GM18498 (cell line): ENCODE results near the gene EHBP1L1.

Source experiments
- ATAC-seq: cut with Tn5 transposase; IDR thresholded peaks from one replicate; pipeline ENCODE4 v1.9.1; 2021; ENCODE audit warnings: mild to moderate bottlenecking, moderate library complexity; ENCODE audit not compliant: unreplicated experiment

EHBP1L1 gene

GRCh38 chr11:65575568-65576231, at the start of gene EHBP1L1:
TSS of gene EHBP1L1 (plus strand) at chr11:65576053. CDS start at chr11:65576303, 250 bp downstream.
- no peak for ATAC-seq

GRCh38 chr11:65526744-65527143, 49.1 kb upstream of the EHBP1L1 start:
- ATAC-seq, result no peak

- ATAC-seq, result no peak
Observed at GRCh38 chr11:65528819-65529350, 47.0 kb upstream of the EHBP1L1 start.

- ATAC-seq, result no peak
Observed at GRCh38 chr11:65529475-65530156, 46.2 kb upstream of the EHBP1L1 start.

GRCh38 chr11:65530157-65530496, 45.7 kb upstream of the EHBP1L1 start:
- ATAC-seq, result no peak

GRCh38 chr11:65532388-65533064, 43.3 kb upstream of the EHBP1L1 start:
- ATAC-seq, result no peak

GRCh38 chr11:65535102-65535501, 40.8 kb upstream of the EHBP1L1 start:
- no peak for ATAC-seq

GRCh38 chr11:65536412-65537295, 39.2 kb upstream of the EHBP1L1 start:
- no peak for ATAC-seq

GRCh38 chr11:65537296-65537597, 38.6 kb upstream of the EHBP1L1 start:
- ATAC-seq, result no peak

- no peak for ATAC-seq
Observed at GRCh38 chr11:65537620-65538231, 38.1 kb upstream of the EHBP1L1 start.

- ATAC-seq, result no peak
Observed at GRCh38 chr11:65538232-65538914, 37.5 kb upstream of the EHBP1L1 start.

GRCh38 chr11:65538915-65539743, 36.7 kb upstream of the EHBP1L1 start:
- no peak for ATAC-seq

GRCh38 chr11:65539744-65540289, 36.0 kb upstream of the EHBP1L1 start:
- ATAC-seq, result peak; percentile 58

- ATAC-seq, result peak; percentile 76
Observed at GRCh38 chr11:65540290-65541092, 35.4 kb upstream of the EHBP1L1 start.

- ATAC-seq, result no peak
Observed at GRCh38 chr11:65541093-65541982, 34.5 kb upstream of the EHBP1L1 start.

GRCh38 chr11:65542738-65543390, 33.0 kb upstream of the EHBP1L1 start:
- no peak for ATAC-seq

- ATAC-seq, result no peak
Observed at GRCh38 chr11:65545853-65546216, 30.0 kb upstream of the EHBP1L1 start.
